ENCODE measurements around the gene ERCC5. TPM values are rescaled to one million over a fixed set of nuclear protein-coding genes. Genes with fewer than 3 reads are reported as not detected.
A peak's percentile ranks its signal among the peaks of the same experiment; 100 is the strongest.

ERCC5 gene
- total RNA-seq, 6 experiments from 2014 or later: 21.6 to 47.4 (median 29.2) TPM

- intact Hi-C loops (cut with DNase I): no loop called here
- 85% methylated on average over 7 of the region's 7 CpGs for WGBS (ENCODE audit: insufficient coverage, low coverage, low lambda C conversion rate, missing lambda C conversion rate)
- H3K9me3 ChIP-seq: no peaks in the 10 kb centered on the region
- no peaks in the 10 kb centered on the region for H3K27me3 ChIP-seq
- H3K4me3 ChIP-seq: no peak overlapping the region
- ATAC-seq (no peak), DNase-seq (no peak)
- no peak overlapping the region for H3K27ac ChIP-seq
- H3K4me1 ChIP-seq: no peaks in the 10 kb centered on the region
- TF ChIP-seq CTCF (IDR thresholded peaks at IDR 0.05) (no peak), POLR2A (IDR thresholded peaks at IDR 0.05) (no peak)
- peaks cover 0 to 75% (median 31%) of the 10 kb centered on the region in 4 donors for H3K36me3 ChIP-seq
Measured at GRCh38 chr13:102872131-102872530, 26.3 kb downstream of the ERCC5 start.

GRCh38 chr13:102872531-102872930 lies 26.7 kb downstream of the ERCC5 start:
- no peak overlapping the region for H3K27ac ChIP-seq
- H3K36me3 ChIP-seq: peaks cover 0 to 71% (median 29%) of the 10 kb centered on the region in 4 donors
- DNase-seq (no peak), ATAC-seq (no peak)
- TF ChIP-seq CTCF (IDR thresholded peaks at IDR 0.05) (no peak), POLR2A (IDR thresholded peaks at IDR 0.05) (no peak)
- 39% methylated on average over 1 of the region's 1 CpG for WGBS (ENCODE audit: insufficient coverage, low coverage, low lambda C conversion rate, missing lambda C conversion rate)
- H3K9me3 ChIP-seq: no peaks in the 10 kb centered on the region
- no peaks in the 10 kb centered on the region for H3K27me3 ChIP-seq
- H3K4me1 ChIP-seq: no peaks in the 10 kb centered on the region
- no peak overlapping the region for H3K4me3 ChIP-seq
- intact Hi-C loops (cut with DNase I): no loop called here

GRCh38 chr13:102873653-102874052 lies 27.8 kb downstream of the ERCC5 start:
- 44% methylated on average over 3 of the region's 3 CpGs for WGBS (ENCODE audit: insufficient coverage, low coverage, low lambda C conversion rate, missing lambda C conversion rate)
- intact Hi-C loops (cut with DNase I): no loop called here
- H3K36me3 ChIP-seq: peaks cover 0 to 59% (median 24%) of the 10 kb centered on the region in 4 donors
- TF ChIP-seq CTCF (IDR thresholded peaks at IDR 0.05) (no peak), POLR2A (IDR thresholded peaks at IDR 0.05) (no peak)
- H3K27ac ChIP-seq: no peak overlapping the region
- ATAC-seq (no peak), DNase-seq (no peak)
- no peaks in the 10 kb centered on the region for H3K9me3 ChIP-seq
- no peaks in the 10 kb centered on the region for H3K27me3 ChIP-seq
- no peaks in the 10 kb centered on the region for H3K4me1 ChIP-seq
- H3K4me3 ChIP-seq: no peak overlapping the region

GRCh38 chr13:102875256-102875655 lies 29.4 kb downstream of the ERCC5 start:
- TF ChIP-seq CTCF (IDR thresholded peaks at IDR 0.05) (no peak), POLR2A (IDR thresholded peaks at IDR 0.05) (no peak)
- DNase-seq (no peak), ATAC-seq (no peak)
- intact Hi-C loops (cut with DNase I): no loop called here
- Histone ChIP-seq H3K4me1 (no peaks in the 10 kb centered on the region), H3K4me3 (no peak overlapping the region), H3K9me3 (no peaks in the 10 kb centered on the region), H3K27ac (no peak overlapping the region), H3K36me3 (peaks cover 0 to 52% (median 22%) of the 10 kb centered on the region in 4 donors), H3K27me3 (no peaks in the 10 kb centered on the region)
- 87% methylated on average over 4 of the region's 4 CpGs for WGBS (ENCODE audit: insufficient coverage, low coverage, low lambda C conversion rate, missing lambda C conversion rate)

- H3K4me3 ChIP-seq: no peak overlapping the region
- no peaks in the 10 kb centered on the region for H3K4me1 ChIP-seq
- no peak overlapping the region for H3K27ac ChIP-seq
- WGBS (ENCODE audit: insufficient coverage, low coverage, low lambda C conversion rate, missing lambda C conversion rate): 93% methylated on average over 1 of the region's 1 CpG
- intact Hi-C loops (cut with DNase I): no loop called here
- no peak for DNase-seq
- no peaks in the 10 kb centered on the region for H3K27me3 ChIP-seq
- peaks cover 0 to 45% (median 21%) of the 10 kb centered on the region in 4 donors for H3K36me3 ChIP-seq
- ATAC-seq: peak in 3 of 4 donors; percentile 30 to 92 (median 47)
- no peaks in the 10 kb centered on the region for H3K9me3 ChIP-seq
- TF ChIP-seq POLR2A (IDR thresholded peaks at IDR 0.05): no peak
- TF ChIP-seq CTCF (IDR thresholded peaks at IDR 0.05): no peak
Measured at GRCh38 chr13:102877303-102877702, 31.5 kb downstream of the ERCC5 start.
